CD14-positive monocyte (primary cell): ENCODE data around the gene CNTNAP2. TPM values are rescaled to one million over a fixed set of nuclear protein-coding genes. Genes with fewer than 3 reads are reported as not detected.
"Not testable (repeated sequence)": the region's sequence is repeated elsewhere in the genome, so short reads cannot be mapped to it uniquely, and the experiment has no call there.

Source experiments
- DNase-seq, 3 donors: peaks; one replicate each; pipeline ENCODE4 v3.0.0-alpha.2; 2011 to 2022
- H2AFZ ChIP-seq: 2 replicates; pipeline ENCODE4 v1.6.0; 2012; ENCODE audit warnings: mild to moderate bottlenecking, low read depth, low read length, inconsistent platforms; ENCODE audit not compliant: insufficient read depth, poor library complexity, severe bottlenecking
- H3K27ac ChIP-seq, 2 donors: 1 replicate in 1 of 2; 2 replicates in 1 of 2; pipeline ENCODE4 v1.5.1; 2012 to 2013; ENCODE audit warnings: low read length in 2 of 2, control low read depth in 1 of 2, inconsistent platforms in 1 of 2, low read depth in 1 of 2, mild to moderate bottlenecking in 1 of 2
- H3K27me3 ChIP-seq, 2 donors: one replicate each; pipeline versions ENCODE4 v1.6.0 to v1.6.1; 2011 to 2013; ENCODE audit warnings: low read length in 2 of 2; ENCODE audit not compliant: control insufficient read depth in 2 of 2, insufficient read depth in 2 of 2
- H3K36me3 ChIP-seq, 2 donors: replicated peaks in 1 of 2; 1 replicate in 1 of 2; 2 replicates in 1 of 2; pipeline versions ENCODE4 v1.5.1 to v1.6.1; 2012 to 2013; ENCODE audit warnings: low read length in 2 of 2, control low read depth in 1 of 2, inconsistent platforms in 1 of 2, mild to moderate bottlenecking in 1 of 2; ENCODE audit not compliant: insufficient read depth in 2 of 2, control insufficient read depth in 1 of 2
- H3K4me1 ChIP-seq, 2 donors: 1 replicate in 1 of 2; 2 replicates in 1 of 2; pipeline versions ENCODE4 v1.5.1 to v1.6.1; 2012 to 2013; ENCODE audit warnings: low read length in 2 of 2, control low read depth in 1 of 2, inconsistent platforms in 1 of 2, mild to moderate bottlenecking in 1 of 2, moderate library complexity in 1 of 2; ENCODE audit not compliant: insufficient read depth in 2 of 2, control insufficient read depth in 1 of 2
- H3K4me2 ChIP-seq: replicated peaks from 2 replicates; pipeline ENCODE3; 2012; ENCODE audit warnings: low read length, moderate library complexity, mild to moderate bottlenecking; ENCODE audit not compliant: poor library complexity, severe bottlenecking; ENCODE audit errors: extremely low read depth
- H3K4me3 ChIP-seq, 3 experiments: fragments of 200-600 bp in 1 of 3; sonication (generic) in 1 of 3; replicated peaks in 1 of 3; 1 replicate in 2 of 3; 2 replicates in 1 of 3; pipeline ENCODE4 v1.5.1; 2011 to 2013; ENCODE audit warnings: low read length in 3 of 3, mild to moderate bottlenecking in 3 of 3, control low read depth in 2 of 3, low read depth in 2 of 3, inconsistent platforms in 1 of 3, moderate library complexity in 1 of 3
- H3K79me2 ChIP-seq: 2 replicates; pipeline ENCODE4 v1.6.0; 2012; ENCODE audit warnings: mild to moderate bottlenecking, control low read depth, inconsistent platforms, low read length, moderate library complexity; ENCODE audit not compliant: insufficient read depth
- H3K9ac ChIP-seq: 2 replicates; pipeline ENCODE4 v1.6.0; 2017; ENCODE audit warnings: low read length, mild to moderate bottlenecking; ENCODE audit not compliant: insufficient read depth, poor library complexity, severe bottlenecking
- H3K9me3 ChIP-seq, 2 donors: replicated peaks in 1 of 2; 1 replicate in 1 of 2; 2 replicates in 1 of 2; pipeline versions ENCODE4 v1.5.1 to v1.6.1; 2012 to 2013; ENCODE audit warnings: low read length in 2 of 2, control low read depth in 1 of 2; ENCODE audit not compliant: control insufficient read depth in 1 of 2, insufficient read depth in 1 of 2
- H4K20me1 ChIP-seq: 2 replicates; pipeline ENCODE4 v1.6.0; 2012; ENCODE audit warnings: mild to moderate bottlenecking, low read length, control low read depth, moderate library complexity; ENCODE audit not compliant: insufficient read depth
- H3K27ac Mint-ChIP-seq, 7 donors: one replicate each; pipeline ENCODE4 v1.8.0; 2020; ENCODE audit warnings: mild to moderate bottlenecking in 7 of 7, mixed read lengths in 7 of 7, moderate library complexity in 6 of 7, inconsistent platforms in 2 of 7
- H3K27me3 Mint-ChIP-seq, 3 donors: one replicate each; pipeline ENCODE4 v1.8.0; 2021 to 2022; ENCODE audit warnings: low read depth in 3 of 3, mild to moderate bottlenecking in 3 of 3, mixed read lengths in 3 of 3, moderate library complexity in 3 of 3, inconsistent platforms in 1 of 3
- H3K36me3 Mint-ChIP-seq, 2 donors: one replicate each; pipeline ENCODE4 v1.8.0; 2020; ENCODE audit warnings: mixed read lengths in 2 of 2, inconsistent platforms in 1 of 2, mild to moderate bottlenecking in 1 of 2
- H3K4me1 Mint-ChIP-seq: one replicate; pipeline ENCODE4 v1.8.0; 2020; ENCODE audit warnings: mild to moderate bottlenecking, mixed read lengths
- H3K4me3 Mint-ChIP-seq, 2 donors: one replicate each; pipeline ENCODE4 v1.8.0; 2020; ENCODE audit warnings: mild to moderate bottlenecking in 2 of 2, mixed read lengths in 2 of 2, moderate library complexity in 1 of 2
- H3K9me3 Mint-ChIP-seq, 7 donors: one replicate each; pipeline ENCODE4 v1.8.0; 2020 to 2022; ENCODE audit warnings: mixed read lengths in 7 of 7, mild to moderate bottlenecking in 6 of 7, moderate library complexity in 6 of 7, inconsistent platforms in 2 of 7
- CTCF ChIP-seq: fragments of 200-600 bp; IDR thresholded peaks from one replicate; pipeline ENCODE4 v1.8.0; 2022; ENCODE audit warnings: antibody characterized with exemption, mild to moderate bottlenecking
- WGBS: methylation state at CpG from one replicate; pipeline ENCODE4 v1.1.5; 2013; ENCODE audit warnings: missing lambda C conversion rate; ENCODE audit not compliant: insufficient coverage; 5-methylcytosine and 5-hydroxymethylcytosine counted together
- intact Hi-C, 2 donors: fragments of 100-400 bp; cut with micrococcal nuclease; formaldehyde crosslinking; loops; one replicate each; pipeline versions ENCODE4 v1.15.0 to v1.15.1; 2023
- polyA plus RNA-seq, 3 donors: library from polyadenylated mRNA; depleted of rRNA in 1 of 3; unstranded in 2 of 3; stranded (reverse) in 1 of 3; fragments of 300-500 nt in 2 of 3; fragments of >200 nt in 1 of 3; fragmentation: Illumina TruSeq in 2 of 3; gene quantifications; 1 replicate in 2 of 3; 2 replicates in 1 of 3; pipeline ENCODE4 v1.2.3, GENCODE V29; 2012 to 2021

The CNTNAP2 gene
- polyA plus RNA-seq, 3 donors, result 0.01 TPM; not detected in 2

- Histone ChIP-seq H2AFZ (no peak overlapping the region), H3K4me1 (no peaks in the 10 kb centered on the region), H4K20me1 (no peaks in the 10 kb centered on the region), H3K27ac (no peak overlapping the region), H3K36me3 (no peaks in the 10 kb centered on the region), H3K27me3 (no peaks in the 10 kb centered on the region), H3K4me3 (no peak overlapping the region), H3K9ac (no peak overlapping the region), H3K79me2 (no peaks in the 10 kb centered on the region), H3K4me2 (no peak overlapping the region), H3K9me3 (peaks cover 0 to 9% of the 10 kb centered on the region in 2 donors)
- no peaks in the 10 kb centered on the region for H3K4me1 Mint-ChIP-seq
- TF ChIP-seq CTCF, result no peak
- intact Hi-C loops, result no loop called here
- peaks cover 0 to 5% (median 0%) of the 10 kb centered on the region in 3 donors for H3K27me3 Mint-ChIP-seq
- 90% methylated on average over 3 of the region's 5 CpGs for WGBS
- no peaks in the 10 kb centered on the region for H3K36me3 Mint-ChIP-seq
- no peak for DNase-seq
- H3K9me3 Mint-ChIP-seq, result peaks cover 3 to 16% (median 11%) of the 10 kb centered on the region in 7 donors
- H3K27ac Mint-ChIP-seq, result no peak overlapping the region
- H3K4me3 Mint-ChIP-seq, result no peak overlapping the region
Measured at GRCh38 chr7:148422030-148422429, 2305.4 kb downstream of the CNTNAP2 start.

- H3K27ac ChIP-seq, H3K4me3 Mint-ChIP-seq, H3K27me3 Mint-ChIP-seq, H4K20me1 ChIP-seq, H3K4me1 Mint-ChIP-seq, intact Hi-C loops, H3K9ac ChIP-seq, DNase-seq, H3K36me3 ChIP-seq, H3K9me3 ChIP-seq, H3K4me3 ChIP-seq, H3K36me3 Mint-ChIP-seq, H3K4me1 ChIP-seq, H2AFZ ChIP-seq, H3K4me2 ChIP-seq, H3K79me2 ChIP-seq, H3K27me3 ChIP-seq, H3K27ac Mint-ChIP-seq: not testable (repeated sequence)
- H3K9me3 Mint-ChIP-seq, result peaks cover 6 to 27% (median 14%) of the 10 kb centered on the region in 7 donors
- WGBS, result 94% methylated on average over 24 of the region's 24 CpGs
Measured at GRCh38 chr7:148426393-148426792, 2309.8 kb downstream of the CNTNAP2 start.

DNA sequence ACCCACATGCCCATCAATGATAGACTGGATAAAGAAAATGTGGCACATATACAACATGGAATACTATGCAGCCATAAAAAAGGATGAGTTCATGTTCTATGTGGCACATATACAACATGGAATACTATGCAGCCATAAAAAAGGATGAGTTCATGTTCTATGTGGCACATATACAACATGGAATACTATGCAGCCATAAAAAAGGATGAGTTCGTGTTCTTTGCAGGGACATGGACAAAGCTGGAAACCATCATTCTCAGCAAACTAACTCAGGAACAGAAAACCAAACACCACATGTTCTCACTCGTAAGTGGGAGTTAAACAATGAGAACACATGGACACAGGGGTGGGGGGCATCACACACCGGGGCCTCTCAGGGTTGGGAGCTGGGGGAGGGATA, 2314.1 kb downstream of the CNTNAP2 start:
- DNase-seq, H3K4me3 Mint-ChIP-seq, H3K36me3 ChIP-seq, H3K9ac ChIP-seq, H3K27me3 ChIP-seq, H3K4me1 Mint-ChIP-seq, H3K36me3 Mint-ChIP-seq, H3K4me3 ChIP-seq, H2AFZ ChIP-seq, H3K79me2 ChIP-seq, H4K20me1 ChIP-seq, H3K9me3 ChIP-seq, H3K27ac Mint-ChIP-seq, intact Hi-C loops, H3K27me3 Mint-ChIP-seq, H3K4me2 ChIP-seq, H3K27ac ChIP-seq, H3K4me1 ChIP-seq: not testable (repeated sequence)
- WGBS, result 100% methylated on average over 1 of the region's 3 CpGs
- peaks cover 3 to 20% (median 6%) of the 10 kb centered on the region in 7 donors for H3K9me3 Mint-ChIP-seq
